HepG2 (cell line): ENCODE measurements around the gene TMEM135. TPM values are rescaled to one million over a fixed set of nuclear protein-coding genes. Genes with fewer than 3 reads are reported as not detected.

Source experiments
- EZH2 ChIP-seq: conservative IDR thresholded peaks from 2 replicates; pipeline ENCODE4 v1.6.1; 2012; ENCODE audit warnings: mild to moderate bottlenecking, low read depth, low read length, moderate library complexity
- GZF1 ChIP-seq: sonication (generic); formaldehyde crosslinking; IDR thresholded peaks from 2 replicates; pipeline ENCODE4 v1.5.1; 2020; ENCODE audit warnings: mild to moderate bottlenecking, missing genetic modification reagents
- MEIS2 ChIP-seq: sonication (generic); formaldehyde crosslinking; IDR thresholded peaks from 2 replicates; pipeline ENCODE4 v1.9.0; 2021; ENCODE audit warnings: mild to moderate bottlenecking, missing genetic modification reagents
- PBX3 ChIP-seq: sonication (generic); formaldehyde crosslinking; IDR thresholded peaks from 2 replicates; pipeline ENCODE4 v1.8.1; 2023; ENCODE audit warnings: missing genetic modification reagents, inconsistent platforms, borderline replicate concordance
- RARA ChIP-seq: IDR thresholded peaks from 2 replicates; pipeline ENCODE4 v1.6.1; 2016; ENCODE audit warnings: missing genetic modification reagents, missing compliant biosample characterization
- RBFOX2 ChIP-seq: fragments of 200-400 bp; formaldehyde crosslinking; IDR thresholded peaks from 2 replicates; pipeline ENCODE4 v1.6.1; 2017; ENCODE audit warnings: low read depth, mild to moderate bottlenecking, low read length
- RFX5 ChIP-seq: IDR thresholded peaks from 2 replicates; pipeline ENCODE4 v1.6.1; 2011; ENCODE audit warnings: low read depth, low read length, improper control_type of control experiment
- SALL2 ChIP-seq: sonication (generic); formaldehyde crosslinking; IDR thresholded peaks from 2 replicates; pipeline ENCODE4 v1.8.1; 2023; ENCODE audit warnings: mild to moderate bottlenecking, missing genetic modification reagents, inconsistent platforms
- SKI ChIP-seq: fragments of 450-650 bp; IDR thresholded peaks from one replicate; pipeline ENCODE4 v1.6.1; 2018; ENCODE audit warnings: mild to moderate bottlenecking; ENCODE audit not compliant: partially characterized antibody
- TCF7 ChIP-seq: sonication (generic); IDR thresholded peaks from 2 replicates; pipeline ENCODE4 v1.6.1; 2016; ENCODE audit warnings: antibody characterized with exemption, low read depth
- UBTF ChIP-seq: sonication (generic); formaldehyde crosslinking; IDR thresholded peaks from 2 replicates; pipeline ENCODE4 v1.4.0; 2020; ENCODE audit warnings: mild to moderate bottlenecking, missing genetic modification reagents
- WIZ ChIP-seq: sonication (generic); formaldehyde crosslinking; IDR thresholded peaks from 2 replicates; pipeline ENCODE4 v1.5.1; 2020; ENCODE audit warnings: mild to moderate bottlenecking, missing genetic modification reagents
- XRCC5 ChIP-seq: fragments of 200-400 bp; formaldehyde crosslinking; optimal IDR thresholded peaks from 2 replicates; pipeline ENCODE3; 2017; ENCODE audit warnings: mild to moderate bottlenecking, low read length
- YY1 ChIP-seq: IDR thresholded peaks from 2 replicates; pipeline ENCODE4 v1.6.1; 2011; ENCODE audit warnings: low read length, low read depth, moderate library complexity, mild to moderate bottlenecking; ENCODE audit not compliant: insufficient read depth, insufficient replicate concordance
- ZFP62 ChIP-seq: sonication (generic); formaldehyde crosslinking; IDR thresholded peaks from 2 replicates; pipeline ENCODE4 v1.4.0; 2020; ENCODE audit warnings: missing genetic modification reagents
- ZKSCAN8 ChIP-seq: IDR thresholded peaks from 2 replicates; pipeline ENCODE4 v1.6.1; 2016; ENCODE audit warnings: borderline replicate concordance, missing genetic modification reagents, missing compliant biosample characterization
- ZNF12 ChIP-seq: sonication (generic); formaldehyde crosslinking; IDR thresholded peaks from 2 replicates; pipeline ENCODE4 v1.5.0; 2020; ENCODE audit warnings: missing genetic modification reagents
- ZNF253 ChIP-seq: sonication (generic); formaldehyde crosslinking; IDR thresholded peaks from 2 replicates; pipeline ENCODE4 v1.8.0; 2022; ENCODE audit warnings: mild to moderate bottlenecking, missing genetic modification reagents, borderline replicate concordance
- ZNF331 ChIP-seq: sonication (generic); formaldehyde crosslinking; IDR thresholded peaks from 2 replicates; pipeline ENCODE4 v1.4.0; 2020; ENCODE audit warnings: missing genetic modification reagents
- ZNF513 ChIP-seq: sonication (generic); formaldehyde crosslinking; conservative IDR thresholded peaks from 2 replicates; pipeline ENCODE4 v1.5.0; 2020; ENCODE audit warnings: missing genetic modification reagents
- ZNF543 ChIP-seq: sonication (generic); formaldehyde crosslinking; IDR thresholded peaks from 2 replicates; pipeline ENCODE4 v1.4.0; 2020; ENCODE audit warnings: mild to moderate bottlenecking, missing genetic modification reagents
- ZNF670 ChIP-seq: sonication (generic); formaldehyde crosslinking; IDR thresholded peaks from 2 replicates; pipeline ENCODE4 v1.8.0; 2022; ENCODE audit warnings: mild to moderate bottlenecking, missing genetic modification reagents, borderline replicate concordance
- ZNF792 ChIP-seq: IDR thresholded peaks from 2 replicates; pipeline ENCODE4 v1.6.1; 2016
- ZNF879 ChIP-seq: sonication (generic); formaldehyde crosslinking; IDR thresholded peaks from 2 replicates; pipeline ENCODE4 v1.8.1; 2023; ENCODE audit warnings: missing genetic modification reagents
- polyA plus RNA-seq, 8 experiments: library from polyadenylated mRNA; depleted of rRNA in 3 of 8; stranded (reverse) in 7 of 8; unstranded in 1 of 8; fragments of >200 nt; fragmentation: Illumina TruSeq in 4 of 8; extraction: Trizol in 4 of 8; gene quantifications; 2 replicates each; pipeline versions ENCODE4 v1.2.1 to v1.2.3, GENCODE V29; 2011 to 2016; ENCODE audit warnings: low read depth in 4 of 8, missing spikeins in 1 of 8, mixed read lengths in 1 of 8; ENCODE audit not compliant: insufficient read depth in 1 of 8
- total RNA-seq, 5 experiments: library from RNA; depleted of rRNA; stranded (reverse); fragments of >200 nt; fragmentation: Illumina TruSeq; extraction: Trizol; gene quantifications; 2 replicates each; pipeline ENCODE4 v1.2.3, GENCODE V29; 2016; ENCODE audit warnings: low read depth in 1 of 5
- TF ChIP-seq, protein P1 (sequence below): sonication (generic); formaldehyde crosslinking; IDR thresholded peaks from 2 replicates; pipeline ENCODE4 v1.8.0; 2022; ENCODE audit warnings: missing genetic modification reagents, mild to moderate bottlenecking, borderline replicate concordance
- TF ChIP-seq, protein P2 (sequence below), 2 experiments: fragments of 450-650 bp in 1 of 2; sonication (generic) in 1 of 2; formaldehyde crosslinking; IDR thresholded peaks; 2 replicates each; pipeline versions ENCODE4 v1.5.0 to v1.8.0; 2020 to 2022; ENCODE audit warnings: mild to moderate bottlenecking in 1 of 2, missing genetic modification reagents in 1 of 2

Gene TMEM135
- total and polyA plus RNA-seq, 2 of the 13 experiments (the other 11 are each of a cell fraction or from before 2014, with no cell fraction given), result 36.6 to 88.9 TPM

DNA sequence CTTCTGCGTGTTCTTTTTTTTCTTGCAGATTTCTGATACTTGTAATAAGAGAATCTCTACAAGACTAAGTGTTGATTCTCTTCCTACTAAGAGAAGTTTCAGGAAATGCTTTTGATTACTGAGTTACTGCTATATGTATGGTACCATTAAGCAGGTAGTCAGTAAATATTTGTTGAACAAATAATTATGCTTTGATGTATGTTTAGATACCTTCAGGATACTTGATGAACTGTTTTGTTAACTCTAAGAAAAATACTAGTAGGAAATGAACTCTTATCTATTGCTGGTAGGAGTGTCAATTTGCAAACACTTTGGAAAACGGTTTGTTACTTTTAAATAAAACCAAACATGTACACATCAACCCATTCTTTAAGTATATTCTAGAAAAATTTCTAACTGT is 90.6 kb downstream of the TMEM135 start (continued):
- TF ChIP-seq SKI (peak; percentile 21), ZKSCAN8 (CRISPR knock-in tag) (peak; percentile 37; the same call in 1 of the 2 replicates), ZFP62 (CRISPR knock-in tag) (no peak), RBFOX2 (no peak), ZNF543 (CRISPR knock-in tag) (no peak), UBTF (CRISPR knock-in tag) (no peak), ZNF670 (CRISPR knock-in tag) (no peak), SALL2 (CRISPR knock-in tag) (no peak), YY1 (no peak), ZNF792 (no peak), EZH2 (no peak), PBX3 (CRISPR knock-in tag) (no peak), ZNF253 (no peak), MEIS2 (no peak), GZF1 (CRISPR knock-in tag) (no peak), WIZ (CRISPR knock-in tag) (no peak), ZNF12 (CRISPR knock-in tag) (no peak), ZNF879 (CRISPR knock-in tag) (no peak), ZNF513 (CRISPR knock-in tag) (no peak), XRCC5 (no peak), RARA (CRISPR knock-in tag) (peak; percentile 69), RFX5 (no peak), ZNF331 (CRISPR knock-in tag) (no peak), TCF7 (peak; percentile 84)
- TF ChIP-seq, protein P1, sequence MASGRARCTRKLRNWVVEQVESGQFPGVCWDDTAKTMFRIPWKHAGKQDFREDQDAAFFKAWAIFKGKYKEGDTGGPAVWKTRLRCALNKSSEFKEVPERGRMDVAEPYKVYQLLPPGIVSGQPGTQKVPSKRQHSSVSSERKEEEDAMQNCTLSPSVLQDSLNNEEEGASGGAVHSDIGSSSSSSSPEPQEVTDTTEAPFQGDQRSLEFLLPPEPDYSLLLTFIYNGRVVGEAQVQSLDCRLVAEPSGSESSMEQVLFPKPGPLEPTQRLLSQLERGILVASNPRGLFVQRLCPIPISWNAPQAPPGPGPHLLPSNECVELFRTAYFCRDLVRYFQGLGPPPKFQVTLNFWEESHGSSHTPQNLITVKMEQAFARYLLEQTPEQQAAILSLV (CRISPR knock-in tag), result no peak
- TF ChIP-seq, protein P2, sequence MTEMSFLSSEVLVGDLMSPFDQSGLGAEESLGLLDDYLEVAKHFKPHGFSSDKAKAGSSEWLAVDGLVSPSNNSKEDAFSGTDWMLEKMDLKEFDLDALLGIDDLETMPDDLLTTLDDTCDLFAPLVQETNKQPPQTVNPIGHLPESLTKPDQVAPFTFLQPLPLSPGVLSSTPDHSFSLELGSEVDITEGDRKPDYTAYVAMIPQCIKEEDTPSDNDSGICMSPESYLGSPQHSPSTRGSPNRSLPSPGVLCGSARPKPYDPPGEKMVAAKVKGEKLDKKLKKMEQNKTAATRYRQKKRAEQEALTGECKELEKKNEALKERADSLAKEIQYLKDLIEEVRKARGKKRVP (CRISPR knock-in tag; IDR thresholded peaks at IDR 0.05), result peak in 1 of 2 experiments; percentile 33; a peak in 1 of 4 replicates
